Neural cell (in vitro differentiated cells): ENCODE results near the gene PRDM15.

Source experiments
- CTCF ChIP-seq: fragments of 450-650 bp; IDR thresholded peaks from 2 replicates; pipeline ENCODE4 v1.5.1; 2014; ENCODE audit warnings: antibody characterized with exemption, mild to moderate bottlenecking, moderate library complexity; ENCODE audit not compliant: poor library complexity, severe bottlenecking
- EP300 ChIP-seq: fragments of 450-650 bp; conservative IDR thresholded peaks from 2 replicates; pipeline ENCODE4 v1.6.1; 2014; ENCODE audit warnings: antibody characterized with exemption, mild to moderate bottlenecking, moderate library complexity; ENCODE audit not compliant: poor library complexity, severe bottlenecking
- EZH2 ChIP-seq: fragments of 200-600, 300-800 bp; shearing (Covaris generic), sonication (generic); IDR thresholded peaks from 2 replicates; pipeline ENCODE4 v1.6.1; 2014; ENCODE audit warnings: antibody characterized with exemption, low read length, borderline replicate concordance, mild to moderate bottlenecking; ENCODE audit not compliant: insufficient read depth, poor library complexity, severe bottlenecking
- POLR2AphosphoS5 ChIP-seq: IDR thresholded peaks from 2 replicates; pipeline ENCODE4 v1.6.1; 2012
- RAD21 ChIP-seq: fragments of 450-650 bp; conservative IDR thresholded peaks from 2 replicates; pipeline ENCODE4 v1.6.1; 2014; ENCODE audit warnings: antibody characterized with exemption, mild to moderate bottlenecking, moderate library complexity
- REST ChIP-seq: IDR thresholded peaks from 2 replicates; pipeline ENCODE4 v1.6.1; 2012; ENCODE audit warnings: borderline replicate concordance

GRCh38 chr21:41805038-41805437 is 74.1 kb downstream of the PRDM15 start:
- TF ChIP-seq EZH2 (no peak), CTCF (no peak), POLR2AphosphoS5 (no peak), RAD21 (no peak), REST (no peak), EP300 (no peak)
